ENCODE measurements around the gene PRKCA. TPM values are rescaled to one million over a fixed set of nuclear protein-coding genes. Genes with fewer than 3 reads are reported as not detected.

PRKCA gene
- total RNA-seq, result 15.2 and 21.2 TPM in 2 replicates

DNA sequence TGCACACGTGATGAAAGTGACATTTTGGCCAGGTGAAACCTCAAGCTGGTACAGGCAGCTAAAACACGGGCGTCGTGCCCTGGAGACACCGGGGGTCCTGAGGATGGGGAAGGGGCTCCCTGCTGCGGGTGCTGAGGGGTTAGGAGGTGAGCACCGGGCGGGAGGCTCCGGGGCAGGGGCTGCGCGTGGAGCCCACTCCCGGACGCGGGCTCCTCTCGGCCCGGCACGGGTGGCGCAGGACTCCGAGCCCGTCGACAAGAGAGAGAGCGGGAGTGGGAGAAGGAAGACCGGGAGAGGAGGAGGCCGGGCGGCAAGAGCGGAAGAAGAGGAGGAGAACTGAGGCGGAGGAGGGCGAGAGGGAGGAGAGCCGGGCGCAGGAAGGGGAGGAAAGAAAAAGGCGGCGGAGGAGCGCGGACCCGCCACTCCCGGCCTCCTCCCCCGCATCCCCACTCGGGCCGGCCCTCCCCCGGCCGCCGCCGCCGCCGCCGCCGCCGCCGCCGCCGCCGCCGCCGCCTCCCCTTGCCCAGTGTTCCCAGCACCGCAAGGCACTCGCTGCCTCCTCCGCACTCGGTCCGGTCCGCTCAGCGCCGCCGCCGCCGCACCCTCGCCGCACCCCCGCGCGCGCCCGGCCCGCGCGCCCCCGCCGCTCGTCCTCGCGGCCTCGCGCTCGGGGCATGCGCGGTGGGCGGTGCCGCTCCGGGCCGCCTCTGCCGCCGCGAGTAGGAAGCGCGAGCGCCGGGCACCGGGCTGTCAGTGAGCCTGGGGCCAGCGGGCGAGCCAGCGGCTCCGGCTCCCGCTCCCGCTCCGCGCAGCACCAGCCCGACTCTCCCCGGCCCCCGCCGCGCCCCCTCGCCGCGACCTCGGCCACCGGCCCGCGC lies at the start of gene PRKCA:
TSS of gene PRKCA (plus strand) at position 750 of the 878 bp plus-strand sequence.

DNA sequence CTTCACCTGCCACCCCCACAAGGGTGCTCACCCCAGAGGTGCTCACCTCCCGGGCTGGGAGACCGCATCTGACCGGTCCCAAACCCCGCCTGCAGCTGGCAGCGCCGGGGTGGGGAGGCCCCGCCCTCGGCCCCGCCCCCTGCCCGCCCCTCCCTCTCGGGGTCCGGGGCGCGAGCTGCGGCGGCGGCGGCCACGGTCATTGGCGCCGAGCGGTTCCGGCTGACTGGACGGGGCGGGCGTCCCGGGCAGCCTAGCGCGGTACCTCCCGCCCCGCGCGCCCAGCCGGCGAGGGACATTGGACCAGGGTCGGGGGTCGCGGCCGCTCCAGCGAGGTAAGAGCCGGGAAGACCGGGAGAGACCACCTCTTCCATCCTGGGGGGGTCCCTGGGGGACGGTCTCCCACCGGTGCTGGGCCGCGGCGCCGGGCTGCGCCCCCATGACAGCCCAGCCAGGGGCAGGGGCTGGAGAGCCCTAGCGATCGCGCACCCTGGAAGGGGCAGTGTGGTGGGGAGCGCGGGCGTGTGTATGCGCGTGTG lies 532.6 kb downstream of the PRKCA start, which contains the start of gene CACNG5:
TSS of gene CACNG5 (plus strand) at position 199 of the 536 bp plus-strand sequence. CDS start 42,216 bp downstream, outside the sequence.

Small RNAs within 50 kb of the gene (small RNA-seq; reads per million reads assigned to genes)
- gene MIR634 (not detected), gene RN7SL735P (not detected), gene RNA5SP444 (0.16 reads per million), gene RNA5SP445 (not detected), gene RNU6-928P (not detected)

Other genes starting within 250 kb of the PRKCA start
- 9.1 and 12.1 TPM in 2 replicates for gene CEP112, start 110.5 kb upstream of the PRKCA start, total RNA-seq
- gene APOH, start 73.2 kb upstream of the PRKCA start, total RNA-seq, result not detected in 2 replicates